ENCODE results near the gene PRAME. TPM values are rescaled to one million over a fixed set of nuclear protein-coding genes. Genes with fewer than 3 reads are reported as not detected.
"Not testable (repeated sequence)": the region's sequence is repeated elsewhere in the genome, so short reads cannot be mapped to it uniquely, and the experiment has no call there.

PRAME gene
- polyA plus RNA-seq, 3 donors, result 0.90 to 1.7 (median 1.0) TPM

DNA sequence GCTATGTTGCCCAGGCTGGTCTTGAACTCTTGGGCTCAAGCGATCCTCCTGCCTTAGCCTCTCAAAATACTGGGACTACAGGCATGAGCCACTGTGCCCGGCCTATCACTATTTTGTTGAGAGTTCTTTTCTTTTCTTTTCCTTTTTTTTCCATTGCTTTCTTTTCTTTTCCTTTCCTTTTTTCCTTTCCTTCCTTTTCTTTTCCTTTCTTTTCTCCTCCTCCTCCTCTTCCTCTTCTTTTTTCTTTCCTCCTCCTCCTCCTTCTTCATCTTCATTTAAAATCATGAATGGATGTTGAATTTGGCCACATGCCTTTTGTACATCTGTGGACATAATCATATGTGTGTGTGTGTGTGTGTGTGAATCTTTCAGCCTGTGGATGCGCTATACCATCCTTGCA lies 25.7 kb upstream of the PRAME start:
- no peak for DNase-seq (ENCODE audit: extremely low read depth in 1 of 11, low read depth in 9 of 11, low spot score in 4 of 11)

- DNase-seq (ENCODE audit: extremely low read depth in 1 of 11, low read depth in 9 of 11, low spot score in 4 of 11), result no peak
These were observed 24.0 kb upstream of the PRAME start for GRCh38 chr22:22583030-22583429.

GRCh38 chr22:22581524-22581923 lies 22.5 kb upstream of the PRAME start:
- DNase-seq (ENCODE audit: extremely low read depth in 1 of 11, low read depth in 9 of 11, low spot score in 4 of 11), result not testable (repeated sequence)

GRCh38 chr22:22579869-22580604 lies 21.0 kb upstream of the PRAME start:
- DNase-seq (ENCODE audit: extremely low read depth in 1 of 11, low read depth in 9 of 11, low spot score in 4 of 11), result no peak

DNA sequence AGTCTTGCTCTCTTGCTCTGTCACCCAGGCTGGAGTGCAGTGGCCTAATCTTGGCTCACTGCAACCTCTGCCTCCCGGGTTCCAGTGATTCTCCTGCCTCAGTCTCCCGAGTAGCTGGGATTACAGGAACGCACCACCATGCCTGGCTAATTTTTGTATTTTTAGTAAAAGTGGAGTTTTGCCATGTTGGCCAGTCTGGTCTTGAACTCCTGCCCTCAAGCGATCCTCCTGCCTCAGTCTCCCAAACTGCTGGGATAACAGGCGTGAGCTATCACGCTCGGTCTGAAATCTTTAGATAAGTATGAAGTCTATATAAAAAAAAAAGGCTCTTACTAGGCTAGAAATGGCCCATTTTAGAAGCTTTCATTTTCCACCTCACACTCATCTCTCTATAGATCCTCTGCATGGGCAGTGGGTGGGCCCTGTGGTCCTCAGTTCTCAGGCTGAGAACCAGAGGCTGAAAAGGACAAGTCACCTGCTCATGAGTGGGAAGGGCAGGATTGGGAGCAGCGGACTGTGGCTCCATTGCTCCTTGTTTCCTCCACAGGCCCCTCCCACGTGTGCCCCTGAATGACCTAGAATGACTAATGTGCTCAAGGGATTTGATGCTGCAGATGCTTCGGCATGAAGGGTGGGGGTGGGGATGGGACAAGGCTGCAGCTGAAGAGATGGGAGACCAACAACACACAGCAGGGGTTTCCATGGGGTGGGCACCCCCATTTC lies 19.8 kb upstream of the PRAME start:
- no peak for DNase-seq (ENCODE audit: extremely low read depth in 1 of 11, low read depth in 9 of 11, low spot score in 4 of 11)

GRCh38 chr22:22576989-22577427 lies 17.9 kb upstream of the PRAME start:
- no peak for DNase-seq (ENCODE audit: extremely low read depth in 1 of 11, low read depth in 9 of 11, low spot score in 4 of 11)

- DNase-seq (ENCODE audit: extremely low read depth in 1 of 11, low read depth in 9 of 11, low spot score in 4 of 11), result peak in 8 of 11 donors; percentile 7 to 43 (median 25)
These were observed 17.4 kb upstream of the PRAME start for GRCh38 chr22:22576244-22576988.

- DNase-seq (ENCODE audit: extremely low read depth in 1 of 11, low read depth in 9 of 11, low spot score in 4 of 11), result no peak
These were observed 15.3 kb upstream of the PRAME start for GRCh38 chr22:22574361-22574760.

DNA sequence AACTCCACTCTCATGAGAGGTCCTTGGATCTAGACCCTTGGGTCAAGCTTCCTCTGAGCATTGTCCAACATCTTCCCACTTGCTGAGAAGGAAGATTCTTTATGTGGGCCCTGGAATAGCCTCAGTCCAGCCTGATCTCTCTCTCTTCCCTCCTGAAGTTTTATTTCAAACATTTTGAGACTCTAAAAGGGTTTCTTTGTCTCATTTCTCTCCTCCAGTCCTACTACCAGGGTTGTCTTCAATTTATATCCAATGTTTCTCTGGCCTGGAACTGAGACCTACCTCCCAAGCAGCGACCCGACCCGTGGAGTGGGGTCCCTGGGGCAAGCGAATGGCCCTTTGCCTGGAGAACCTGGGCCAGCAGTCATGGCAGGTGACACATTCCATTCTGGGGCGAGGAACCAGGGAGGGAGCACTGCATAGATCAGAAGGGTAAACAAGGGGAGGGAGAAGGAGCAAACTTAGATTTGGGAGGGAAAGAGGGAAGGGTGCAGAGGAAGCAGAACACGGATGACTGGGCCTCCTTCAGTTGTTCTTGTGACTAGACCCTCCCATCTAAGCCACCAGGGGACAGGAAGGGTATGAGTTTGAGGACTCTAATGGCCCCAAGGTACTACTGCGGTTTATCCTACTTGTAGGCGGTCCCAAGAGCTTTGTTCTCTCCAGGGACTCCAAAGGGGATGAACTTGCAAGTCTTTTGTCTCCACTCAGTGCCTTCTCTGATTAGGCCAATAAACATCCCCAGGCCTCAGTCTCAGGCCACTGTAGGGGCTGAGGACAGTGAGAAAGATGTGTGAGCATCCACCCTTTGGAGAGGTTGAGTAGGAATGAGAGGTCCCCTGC lies 14.2 kb upstream of the PRAME start:
- no peak for DNase-seq (ENCODE audit: extremely low read depth in 1 of 11, low read depth in 9 of 11, low spot score in 4 of 11)

DNA sequence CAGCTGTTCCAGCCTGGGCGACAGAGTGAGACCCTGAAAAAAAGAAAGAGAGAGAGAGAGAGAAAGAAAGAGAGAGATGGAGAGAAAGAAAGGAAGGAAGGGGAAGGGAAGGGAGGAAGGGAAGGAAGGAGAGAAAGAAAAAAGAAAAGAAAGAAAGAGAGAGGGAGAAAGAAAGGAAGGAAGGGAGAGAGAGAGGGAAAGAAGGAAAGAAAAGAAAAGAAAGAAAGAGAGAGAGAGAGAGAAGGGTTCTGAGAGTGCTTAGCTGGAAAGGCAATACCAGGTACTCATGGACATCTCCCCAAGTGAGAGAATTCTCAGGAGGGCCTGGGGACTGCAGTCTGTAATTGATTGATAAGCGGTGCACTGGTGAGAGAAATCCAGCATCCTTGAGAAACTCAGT lies 12.8 kb upstream of the PRAME start:
- DNase-seq (ENCODE audit: extremely low read depth in 1 of 11, low read depth in 9 of 11, low spot score in 4 of 11), result no peak

- DNase-seq (ENCODE audit: extremely low read depth in 1 of 11, low read depth in 9 of 11, low spot score in 4 of 11), result no peak
These were observed 12.4 kb upstream of the PRAME start for GRCh38 chr22:22571429-22571828.

DNA sequence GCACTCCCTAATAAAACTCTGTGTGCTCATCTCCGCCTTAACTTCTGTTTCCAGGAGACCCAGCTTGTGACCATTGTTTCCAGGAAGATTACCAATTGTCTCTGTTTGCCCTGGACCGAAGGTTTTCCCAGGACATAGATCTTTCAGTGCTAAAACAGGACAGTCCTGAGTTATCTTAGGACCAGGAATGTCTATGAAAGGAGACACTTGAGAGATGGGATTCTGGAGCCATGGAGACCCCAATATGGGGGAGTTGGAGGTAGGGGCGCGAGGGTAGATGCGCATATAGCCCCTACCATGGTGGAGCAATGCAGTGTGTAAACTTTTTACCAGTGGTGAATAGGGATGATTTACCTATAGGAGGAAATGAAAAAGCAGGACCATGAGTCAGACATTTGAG lies 10.2 kb upstream of the PRAME start:
- no peak for DNase-seq (ENCODE audit: extremely low read depth in 1 of 11, low read depth in 9 of 11, low spot score in 4 of 11)

GRCh38 chr22:22565981-22566380 lies 6.9 kb upstream of the PRAME start:
- DNase-seq (ENCODE audit: extremely low read depth in 1 of 11, low read depth in 9 of 11, low spot score in 4 of 11), result no peak

DNA sequence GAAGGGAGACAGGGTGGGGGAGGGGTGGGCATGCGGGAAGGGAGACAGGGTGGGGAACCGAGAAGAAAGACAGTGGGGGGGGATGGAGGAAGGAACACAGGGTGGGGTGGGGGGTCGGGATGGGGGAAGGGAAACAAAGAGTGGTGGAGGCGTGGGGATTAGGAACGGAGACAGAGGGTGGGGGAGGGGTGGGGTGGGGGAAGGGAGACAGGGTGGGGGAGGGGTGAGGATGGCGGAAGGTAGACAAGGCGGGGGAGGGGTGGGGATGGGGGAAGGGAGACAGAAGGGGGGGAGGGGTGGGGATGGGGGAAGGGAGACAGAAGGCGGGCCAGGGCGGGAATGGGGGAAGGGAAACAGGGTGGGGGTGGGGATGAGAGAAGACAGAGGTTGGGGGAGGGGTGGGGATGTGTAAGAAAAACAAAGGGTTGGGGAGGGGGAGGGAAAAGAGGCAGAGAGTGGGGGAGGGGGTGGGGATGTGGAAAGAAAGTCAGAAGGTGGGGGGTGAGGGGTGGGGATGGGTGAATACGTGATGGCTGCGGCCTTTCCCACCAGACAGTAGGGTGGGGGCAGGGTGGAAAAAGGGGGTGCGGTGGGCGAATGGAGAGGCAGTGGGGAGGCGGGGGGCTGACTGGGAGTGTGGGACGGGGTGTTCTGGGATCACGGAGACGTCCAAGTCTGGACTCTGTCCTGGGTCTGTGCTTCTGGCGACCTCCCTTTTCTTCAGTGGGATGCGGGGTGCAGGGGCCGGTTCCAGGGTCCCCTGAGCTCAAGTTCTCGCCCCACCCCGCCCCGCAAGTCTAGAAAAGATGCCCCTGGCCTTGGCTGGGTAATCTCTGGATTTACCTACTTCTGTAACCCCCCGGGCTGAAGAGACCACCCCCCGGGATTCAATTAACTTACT lies 744 bp downstream of the PRAME start:
- no peak for DNase-seq (ENCODE audit: extremely low read depth in 1 of 11, low read depth in 9 of 11, low spot score in 4 of 11)

- no peak for DNase-seq (ENCODE audit: extremely low read depth in 1 of 11, low read depth in 9 of 11, low spot score in 4 of 11)
These were observed 1.8 kb downstream of the PRAME start for GRCh38 chr22:22556995-22557925.

- DNase-seq (ENCODE audit: extremely low read depth in 1 of 11, low read depth in 9 of 11, low spot score in 4 of 11), result no peak
These were observed 2.5 kb downstream of the PRAME start for GRCh38 chr22:22556578-22556977.

- DNase-seq (ENCODE audit: extremely low read depth in 1 of 11, low read depth in 9 of 11, low spot score in 4 of 11), result no peak
These were observed 3.5 kb downstream of the PRAME start for GRCh38 chr22:22555596-22555995.

All from renal cortex interstitium (tissue), 11 donors.